ENCODE results near the gene PPP1R3G.

DNA sequence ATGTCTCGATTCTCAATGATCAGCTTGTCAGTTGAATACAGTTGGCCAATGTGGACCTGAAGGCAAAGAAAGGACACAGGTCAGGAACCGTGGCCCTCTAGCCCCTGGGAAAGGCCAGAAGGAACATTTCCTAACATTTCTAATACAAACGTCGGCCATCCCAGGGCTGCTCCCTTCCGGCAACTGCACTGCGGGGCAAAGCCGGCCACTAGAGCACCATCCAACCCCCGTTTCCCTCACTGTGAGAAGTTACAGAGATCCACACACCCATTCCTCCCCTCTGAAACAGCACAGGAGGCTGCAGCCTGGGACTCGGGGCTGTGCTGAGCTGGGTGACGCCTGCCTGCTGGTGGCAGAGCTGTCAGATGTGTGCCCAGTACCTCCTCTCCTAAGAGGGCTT, 24.3 kb downstream of the PPP1R3G start:
- TF ChIP-seq, protein P1, sequence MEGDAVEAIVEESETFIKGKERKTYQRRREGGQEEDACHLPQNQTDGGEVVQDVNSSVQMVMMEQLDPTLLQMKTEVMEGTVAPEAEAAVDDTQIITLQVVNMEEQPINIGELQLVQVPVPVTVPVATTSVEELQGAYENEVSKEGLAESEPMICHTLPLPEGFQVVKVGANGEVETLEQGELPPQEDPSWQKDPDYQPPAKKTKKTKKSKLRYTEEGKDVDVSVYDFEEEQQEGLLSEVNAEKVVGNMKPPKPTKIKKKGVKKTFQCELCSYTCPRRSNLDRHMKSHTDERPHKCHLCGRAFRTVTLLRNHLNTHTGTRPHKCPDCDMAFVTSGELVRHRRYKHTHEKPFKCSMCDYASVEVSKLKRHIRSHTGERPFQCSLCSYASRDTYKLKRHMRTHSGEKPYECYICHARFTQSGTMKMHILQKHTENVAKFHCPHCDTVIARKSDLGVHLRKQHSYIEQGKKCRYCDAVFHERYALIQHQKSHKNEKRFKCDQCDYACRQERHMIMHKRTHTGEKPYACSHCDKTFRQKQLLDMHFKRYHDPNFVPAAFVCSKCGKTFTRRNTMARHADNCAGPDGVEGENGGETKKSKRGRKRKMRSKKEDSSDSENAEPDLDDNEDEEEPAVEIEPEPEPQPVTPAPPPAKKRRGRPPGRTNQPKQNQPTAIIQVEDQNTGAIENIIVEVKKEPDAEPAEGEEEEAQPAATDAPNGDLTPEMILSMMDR (IDR thresholded peaks at IDR 0.05): no peak
- TF ChIP-seq POLR2A (IDR thresholded peaks at IDR 0.05): no peak
